Vagina (tissue), 2 donors: ENCODE results near the gene AXIN1. TPM values are rescaled to one million over a fixed set of nuclear protein-coding genes. Genes with fewer than 3 reads are reported as not detected.

Source experiments
- DNase-seq, 2 donors: peaks; one replicate each; pipeline ENCODE4 v3.0.0-alpha.2; 2017; ENCODE audit errors: extremely low spot score in 2 of 2
- H3K27ac ChIP-seq: fragments of 200-600 bp; sonication (generic); one replicate; pipeline ENCODE4 v1.5.1; 2019
- H3K27me3 ChIP-seq: fragments of 200-600 bp; sonication (generic); one replicate; pipeline ENCODE4 v1.5.1; 2019
- H3K36me3 ChIP-seq, 2 donors: fragments of 200-600 bp; sonication (generic); one replicate each; pipeline ENCODE4 v1.5.1; 2017 to 2019
- H3K4me1 ChIP-seq: fragments of 200-600 bp; sonication (generic); one replicate; pipeline ENCODE4 v1.5.1; 2019
- H3K4me3 ChIP-seq, 2 donors: fragments of 200-600 bp; sonication (generic); 1 replicate in 1 of 2; 2 replicates in 1 of 2; pipeline ENCODE4 v1.5.1; 2016 to 2019
- H3K9me3 ChIP-seq: fragments of 200-600 bp; sonication (generic); one replicate; pipeline ENCODE4 v1.5.1; 2019
- CTCF ChIP-seq, 3 experiments: fragments of 450-650 bp in 2 of 3; fragments of 200-600 bp in 1 of 3; sonication (generic) in 1 of 3; IDR thresholded peaks; one replicate each; pipeline ENCODE4 v1.5.1; 2017 to 2019; ENCODE audit warnings: antibody characterized with exemption in 3 of 3, mild to moderate bottlenecking in 2 of 3, moderate library complexity in 2 of 3
- POLR2A ChIP-seq, 2 donors: fragments of 450-650 bp; IDR thresholded peaks; one replicate each; pipeline ENCODE4 v1.6.1; 2017; ENCODE audit warnings: antibody characterized with exemption in 2 of 2, mild to moderate bottlenecking in 2 of 2, moderate library complexity in 2 of 2
- POLR2AphosphoS5 ChIP-seq, 2 donors: sonication (generic); formaldehyde crosslinking; IDR thresholded peaks; one replicate each; pipeline ENCODE4 v1.9.0; 2017; ENCODE audit warnings: antibody characterized with exemption in 2 of 2, mild to moderate bottlenecking in 2 of 2, low read depth in 1 of 2; ENCODE audit not compliant: insufficient read depth in 1 of 2
- intact Hi-C: fragments of 100-400 bp; cut with DNase I; formaldehyde crosslinking; loops from one replicate; pipeline ENCODE4 v1.15.1; 2023
- total RNA-seq: library from RNA; depleted of rRNA; stranded (reverse); fragments of >200 nt; gene quantifications from one replicate; pipeline ENCODE4 v1.2.3, GENCODE V29; 2016

The AXIN1 gene
- total RNA-seq, 1 donor from 2014 or later = 16.9 TPM

DNA sequence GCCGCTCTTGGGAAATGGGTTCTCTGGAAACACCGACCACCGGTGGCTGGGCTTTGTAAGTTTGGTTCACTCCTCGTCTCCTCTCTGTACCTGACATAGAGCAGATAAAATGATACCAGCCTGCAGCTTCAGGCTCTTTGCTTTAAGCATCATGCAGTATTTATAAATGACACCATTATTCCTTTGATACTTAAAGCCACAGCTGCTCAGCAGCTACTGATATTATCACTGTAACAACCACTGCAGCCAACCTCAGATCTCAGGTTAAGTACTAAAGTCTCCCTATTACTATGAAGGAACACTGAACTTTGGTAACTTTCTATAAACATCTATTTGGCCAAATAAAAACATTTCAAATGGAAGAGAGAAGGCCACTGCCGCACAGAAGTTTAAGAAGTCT, 34.9 kb downstream of the AXIN1 start:
- H3K27ac ChIP-seq = no peak overlapping the region
- H3K27me3 ChIP-seq = no peaks in the 10 kb centered on the region
- H3K4me1 ChIP-seq = no peaks in the 10 kb centered on the region
- no peaks in the 10 kb centered on the region for H3K9me3 ChIP-seq
- DNase-seq = no peak
- TF ChIP-seq CTCF (IDR thresholded peaks at IDR 0.05) = no peak
- TF ChIP-seq POLR2AphosphoS5 (IDR thresholded peaks at IDR 0.05; ENCODE audit: insufficient read depth in 1 of 2, low read depth in 1 of 2) = no peak
- no peak for TF ChIP-seq POLR2A (IDR thresholded peaks at IDR 0.05)
- no peak overlapping the region for H3K4me3 ChIP-seq
- peaks cover 0 to 15% of the 10 kb centered on the region in 2 donors for H3K36me3 ChIP-seq
- intact Hi-C loops = no loop called here

- Histone ChIP-seq H3K4me3 (no peak overlapping the region), H3K36me3 (peaks cover 0 to 22% of the 10 kb centered on the region in 2 donors), H3K27ac (no peak overlapping the region), H3K9me3 (no peaks in the 10 kb centered on the region), H3K27me3 (no peaks in the 10 kb centered on the region), H3K4me1 (no peaks in the 10 kb centered on the region)
- DNase-seq = no peak
- TF ChIP-seq POLR2A (IDR thresholded peaks at IDR 0.05) (no peak), POLR2AphosphoS5 (IDR thresholded peaks at IDR 0.05; ENCODE audit: insufficient read depth in 1 of 2, low read depth in 1 of 2) (no peak), CTCF (IDR thresholded peaks at IDR 0.05) (no peak)
- intact Hi-C loops = no loop called here
Measured at GRCh38 chr16:316741-317464, 35.6 kb downstream of the AXIN1 start.

- no peaks in the 10 kb centered on the region for H3K4me1 ChIP-seq
- no peak overlapping the region for H3K4me3 ChIP-seq
- no peak overlapping the region for H3K27ac ChIP-seq
- H3K9me3 ChIP-seq = no peaks in the 10 kb centered on the region
- no peaks in the 10 kb centered on the region for H3K27me3 ChIP-seq
- intact Hi-C loops = no loop called here
- peaks cover 0 to 27% of the 10 kb centered on the region in 2 donors for H3K36me3 ChIP-seq
- DNase-seq = no peak
- TF ChIP-seq POLR2A (IDR thresholded peaks at IDR 0.05) = no peak
- TF ChIP-seq POLR2AphosphoS5 (IDR thresholded peaks at IDR 0.05; ENCODE audit: insufficient read depth in 1 of 2, low read depth in 1 of 2) = no peak
- no peak for TF ChIP-seq CTCF (IDR thresholded peaks at IDR 0.05)
Measured at GRCh38 chr16:314795-315299, 37.7 kb downstream of the AXIN1 start.

- Histone ChIP-seq H3K4me1 (no peaks in the 10 kb centered on the region), H3K4me3 (no peak overlapping the region), H3K27me3 (no peaks in the 10 kb centered on the region), H3K9me3 (no peaks in the 10 kb centered on the region), H3K36me3 (peaks cover 0 to 30% of the 10 kb centered on the region in 2 donors), H3K27ac (no peak overlapping the region)
- no peak for TF ChIP-seq POLR2AphosphoS5 (IDR thresholded peaks at IDR 0.05; ENCODE audit: insufficient read depth in 1 of 2, low read depth in 1 of 2)
- no peak for TF ChIP-seq CTCF (IDR thresholded peaks at IDR 0.05)
- no peak for TF ChIP-seq POLR2A (IDR thresholded peaks at IDR 0.05)
- no peak for DNase-seq
- intact Hi-C loops = no loop called here
Measured at GRCh38 chr16:314351-314750, 38.2 kb downstream of the AXIN1 start.

DNA sequence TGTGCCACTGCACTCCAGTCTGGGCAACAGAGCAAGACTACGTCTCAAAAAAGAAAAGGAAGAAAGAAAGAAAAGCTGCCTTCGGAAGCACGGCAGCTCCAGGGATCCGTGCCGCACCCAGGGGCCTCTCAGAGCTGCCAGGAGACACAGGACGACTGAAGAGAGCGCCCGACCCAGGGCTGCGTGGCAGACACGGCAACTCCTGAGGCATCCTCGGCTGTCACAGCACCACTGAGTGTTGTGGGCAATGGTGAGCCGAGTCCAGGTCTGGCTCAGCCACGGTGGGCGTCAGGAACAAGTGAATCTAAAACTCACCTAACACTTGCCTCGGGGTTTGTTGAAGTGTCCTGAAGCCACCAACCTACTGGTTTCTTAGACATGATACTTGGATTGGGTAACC, 40.8 kb downstream of the AXIN1 start:
- TF ChIP-seq CTCF (IDR thresholded peaks at IDR 0.05) (no peak), POLR2AphosphoS5 (IDR thresholded peaks at IDR 0.05; ENCODE audit: insufficient read depth in 1 of 2, low read depth in 1 of 2) (no peak), POLR2A (IDR thresholded peaks at IDR 0.05) (no peak)
- Histone ChIP-seq H3K9me3 (no peaks in the 10 kb centered on the region), H3K4me3 (no peak overlapping the region), H3K36me3 (peaks cover 0 to 40% of the 10 kb centered on the region in 2 donors), H3K4me1 (peaks cover 7% of the 10 kb centered on the region), H3K27ac (no peak overlapping the region), H3K27me3 (no peaks in the 10 kb centered on the region)
- DNase-seq = no peak
- intact Hi-C loops = no loop called here
